Ovary (tissue), 9 donors: Measurements from ENCODE around the gene MAP2K7. TPM values are rescaled to one million over a fixed set of nuclear protein-coding genes. Genes with fewer than 3 reads are reported as not detected.
"Not testable (repeated sequence)": the region's sequence is repeated elsewhere in the genome, so short reads cannot be mapped to it uniquely, and the experiment has no call there.

ENCODE experiments used
- DNase-seq, 5 donors: peaks; one replicate each; pipeline ENCODE4 v3.0.0-alpha.2; 2019 to 2020
- H3K27ac ChIP-seq, 2 donors: fragments of 200-600 bp; one replicate each; pipeline versions ENCODE4 v1.5.1 to v1.8.0; 2019 to 2022
- H3K27me3 ChIP-seq: fragments of 200-600 bp; one replicate; pipeline ENCODE4 v1.8.0; 2022
- H3K36me3 ChIP-seq: fragments of 200-600 bp; sonication (generic); one replicate; pipeline ENCODE4 v1.5.1; 2019
- H3K4me1 ChIP-seq: one replicate; pipeline ENCODE4 v1.8.1; 2013; ENCODE audit warnings: mild to moderate bottlenecking, moderate library complexity; ENCODE audit not compliant: insufficient read depth
- H3K4me3 ChIP-seq: fragments of 200-600 bp; sonication (generic); one replicate; pipeline ENCODE4 v1.5.1; 2017
- H3K9me3 ChIP-seq, 2 donors: fragments of 200-600 bp in 1 of 2; sonication (generic) in 1 of 2; one replicate each; pipeline versions ENCODE4 v1.5.1 to v1.8.1; 2013 to 2019; ENCODE audit warnings: mild to moderate bottlenecking in 1 of 2, moderate library complexity in 1 of 2
- CTCF ChIP-seq, 3 donors: fragments of 450-650 bp in 2 of 3; fragments of 200-600 bp in 1 of 3; IDR thresholded peaks; one replicate each; pipeline versions ENCODE4 v1.5.1 to v1.8.0; 2016 to 2022; ENCODE audit warnings: antibody characterized with exemption in 3 of 3, mild to moderate bottlenecking in 1 of 3
- EP300 ChIP-seq: sonication (generic); formaldehyde crosslinking; IDR thresholded peaks from one replicate; pipeline ENCODE4 v1.6.1; 2017; ENCODE audit warnings: antibody characterized with exemption
- POLR2A ChIP-seq: fragments of 450-650 bp; IDR thresholded peaks from one replicate; pipeline ENCODE4 v1.6.1; 2017; ENCODE audit warnings: antibody characterized with exemption, mild to moderate bottlenecking, moderate library complexity
- WGBS, 3 donors: extraction: QIAGEN DNeasy Blood & Tissue Kit in 1 of 3; methylation state at CpG; one replicate each; pipeline versions ENCODE4 v1.1.5 to v1.1.7; 2013 to 2017; 5-methylcytosine and 5-hydroxymethylcytosine counted together
- intact Hi-C, 4 donors: fragments of 100-400 bp; cut with DNase I; formaldehyde crosslinking; loops; one replicate each; pipeline versions ENCODE4 v1.11.0 to v1.15.1; 2022 to 2023
- polyA plus RNA-seq, 2 donors: library from polyadenylated mRNA; stranded (reverse); fragments of 200-250 nt in 1 of 2; fragments of 350-450 nt in 1 of 2; fragmentation: Illumina TruSeq in 1 of 2; extraction: RNeasy Lipid Tissue Mini Kit (QIAGEN cat#74804) in 1 of 2; gene quantifications; one replicate each; pipeline ENCODE4 v1.2.3, GENCODE V29; 2013 to 2014
- total RNA-seq, 7 donors: library from RNA; depleted of rRNA in 2 of 7; stranded (reverse); fragments of >200 nt in 2 of 7; fragmentation: NEBNext Ultra II Directional in 3 of 7; extraction: Animal tissue kit (Norgen Biotek cat#: 25700) in 3 of 7; gene quantifications; one replicate each; pipeline versions ENCODE4 v1.1.0 to v1.2.4, GENCODE V29; 2016 to 2023
- donor health status: DM: no; HTN: no; CAD: no; lungs with moderate emphysema.
- donor health status: DM: no; HTN: no; CAD: no.
- donor health status: Bipolar disorder and iron deficiency.
- donor health status: DM: yes; HTN: yes; CAD: no.
- donor health status: DM: no; HTN: no; CAD: no.
- donor health status: DM: yes; HTN: yes; CAD: no.

MAP2K7 gene
- total and polyA plus RNA-seq, 9 donors, result 6.3 to 35.5 (median 26.3) TPM

- peak in 3 of 5 donors; percentile 23 to 46 (median 31) for DNase-seq
- intact Hi-C loops, result no loop called here
- no peaks in the 10 kb centered on the region for H3K36me3 ChIP-seq
- WGBS, 3 donors, result 0 to 1% (median 1%) methylated on average over 58 to 104 of the region's 104 CpGs
- TF ChIP-seq POLR2A (no peak), EP300 (no peak), CTCF (IDR thresholded peaks at IDR 0.05) (no peak)
- H3K4me3 ChIP-seq, result peak overlapping the region; percentile 17
- peaks cover 6% of the 10 kb centered on the region for H3K27me3 ChIP-seq
- no peaks in the 10 kb centered on the region for H3K9me3 ChIP-seq
- H3K27ac ChIP-seq, result no peak overlapping the region
- peaks cover 11% of the 10 kb centered on the region for H3K4me1 ChIP-seq
Observed at GRCh38 chr19:7916103-7916954, 12.7 kb downstream of the MAP2K7 start.

- Histone ChIP-seq H3K27ac (no peak overlapping the region), H3K36me3 (no peaks in the 10 kb centered on the region), H3K27me3 (peaks cover 6% of the 10 kb centered on the region), H3K4me1 (peaks cover 17% of the 10 kb centered on the region), H3K4me3 (peak overlapping the region; percentile 26), H3K9me3 (no peaks in the 10 kb centered on the region)
- intact Hi-C loops, result no loop called here
- WGBS, 3 donors, result 11 to 17% (median 12%) methylated on average over 11 to 12 of the region's 12 CpGs
- DNase-seq, result no peak
- TF ChIP-seq POLR2A (no peak), CTCF (IDR thresholded peaks at IDR 0.05) (no peak), EP300 (no peak)
Observed at GRCh38 chr19:7916955-7917266, 13.2 kb downstream of the MAP2K7 start.

DNA sequence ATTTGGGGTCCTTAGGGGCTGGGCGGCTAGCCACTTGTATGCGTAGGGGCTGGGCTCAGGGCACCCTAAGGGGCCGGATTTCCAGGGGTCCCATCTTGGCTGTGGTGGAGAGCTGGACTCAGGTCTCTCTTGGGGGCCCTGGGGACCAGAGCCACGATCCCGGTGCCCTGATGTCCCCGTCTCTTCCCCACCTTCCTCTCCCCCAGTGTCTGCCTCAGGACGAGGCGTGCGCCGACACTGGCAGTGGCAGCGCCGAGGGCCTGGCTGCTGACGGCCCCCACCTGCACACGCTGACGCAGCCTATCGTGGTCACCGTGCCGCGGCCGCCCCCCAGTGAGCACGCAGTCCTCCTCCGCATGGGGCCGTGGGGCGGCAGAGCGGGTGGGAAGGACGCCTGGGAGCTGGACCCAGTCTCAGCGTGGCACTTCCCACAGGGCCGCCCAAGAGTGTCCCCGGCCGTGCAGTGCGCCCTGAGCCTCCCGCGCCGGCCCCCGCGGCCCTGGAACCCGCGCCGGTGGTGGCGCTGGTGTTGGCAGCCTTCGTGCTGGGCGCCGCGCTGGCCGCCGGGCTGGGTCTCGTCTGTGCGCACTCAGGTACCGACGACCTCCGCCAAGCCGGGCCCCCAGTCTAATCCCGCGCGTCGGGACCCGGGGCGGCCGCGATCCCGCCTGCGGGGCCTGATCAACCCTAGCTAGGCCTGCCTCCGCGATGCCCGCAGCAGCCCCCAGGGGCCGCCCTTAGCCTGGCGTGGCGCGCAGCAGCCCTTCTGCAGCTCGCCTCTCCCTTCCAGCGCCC, 13.8 kb downstream of the MAP2K7 start:
- Histone ChIP-seq H3K9me3 (no peaks in the 10 kb centered on the region), H3K4me1 (peaks cover 21% of the 10 kb centered on the region), H3K36me3 (no peaks in the 10 kb centered on the region), H3K27me3 (peaks cover 6% of the 10 kb centered on the region), H3K27ac (no peak overlapping the region), H3K4me3 (peak overlapping the region; percentile 26)
- peak in 2 of 3 donors; percentile 19 to 52 for TF ChIP-seq CTCF (IDR thresholded peaks at IDR 0.05)
- no peak for TF ChIP-seq POLR2A
- no peak for TF ChIP-seq EP300
- peak in 4 of 5 donors; percentile 49 to 76 (median 64) for DNase-seq
- 1% methylated on average over 58 to 71 of the region's 71 CpGs for WGBS, 3 donors
- intact Hi-C loops, result no loop called here

DNA sequence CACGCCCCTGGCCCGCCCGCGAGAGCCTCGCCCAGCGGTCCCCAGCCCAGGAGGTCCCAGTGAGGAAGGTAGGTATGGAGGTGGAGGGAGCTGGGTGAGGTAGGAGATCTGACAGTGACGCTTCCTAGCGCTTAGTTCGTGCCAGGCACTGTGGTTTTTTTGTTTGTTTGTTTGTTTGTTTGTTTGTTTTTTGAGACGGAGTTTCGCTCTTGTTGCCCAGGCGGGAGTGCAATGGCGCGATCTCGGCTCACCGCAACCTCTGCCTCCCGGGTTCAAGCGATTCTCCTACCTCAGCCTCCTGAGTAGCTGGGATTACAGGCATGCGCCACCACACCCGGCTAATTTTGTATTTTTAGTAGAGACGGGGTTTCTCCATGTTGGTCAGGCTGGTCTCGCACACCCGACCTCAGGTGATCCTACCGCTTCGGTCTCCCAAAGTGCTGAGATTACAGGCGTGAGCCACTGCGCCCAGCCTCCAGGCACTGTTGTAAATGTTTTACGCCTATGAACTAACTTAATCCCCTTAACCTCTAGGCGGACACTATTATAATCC, 14.5 kb downstream of the MAP2K7 start:
- intact Hi-C loops, H3K27ac ChIP-seq, H3K4me3 ChIP-seq, H3K27me3 ChIP-seq, DNase-seq, H3K9me3 ChIP-seq, H3K36me3 ChIP-seq: not testable (repeated sequence)
- 34 to 45% (median 35%) methylated on average over 29 of the region's 29 CpGs for WGBS, 3 donors
- peaks cover 21% of the 10 kb centered on the region for H3K4me1 ChIP-seq
